ENCODE data around the gene NEK7. TPM values are rescaled to one million over a fixed set of nuclear protein-coding genes. Genes with fewer than 3 reads are reported as not detected.

NEK7 gene
- total and polyA plus RNA-seq, 2 of the 4 experiments (the other 2 are of a cell fraction) = 89.0 to 467 TPM

DNA sequence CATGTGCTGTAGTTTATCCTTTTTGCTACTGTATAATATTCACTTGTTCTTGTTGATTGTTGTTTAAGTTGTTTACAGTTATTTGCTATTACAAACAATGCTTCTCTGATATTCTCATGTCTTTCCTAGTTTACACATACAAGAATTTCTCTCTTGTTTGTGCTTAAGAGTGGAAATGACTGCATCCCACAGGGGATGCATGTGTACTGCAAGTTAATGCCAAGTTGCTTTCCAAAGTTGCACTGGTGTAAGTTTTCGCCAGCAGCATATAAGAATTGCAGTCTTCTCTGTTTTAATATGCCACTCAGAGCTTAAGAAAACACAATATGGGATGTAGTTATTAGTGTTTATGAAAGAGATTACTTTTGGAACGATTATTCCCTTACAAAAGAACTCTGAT is 97.7 kb downstream of the NEK7 start:
- ATAC-seq (ENCODE audit: low read depth) (0 out of 2 replicates have a peak, but pooled peaks have one; percentile 35), DNase-seq (no peak)
- peaks cover 3% of the 10 kb centered on the region; the same call in 1 of the 2 replicates for H4K20me1 ChIP-seq (ENCODE audit: insufficient read depth, low read length)
- H3K56ac ChIP-seq (ENCODE audit: extremely low read depth, insufficient read depth, low read length) = no peak overlapping the region; the same call in 1 of the 2 replicates
- WGBS, 2 experiments (ENCODE audit: extremely low coverage in 2 of 2, insufficient read length in 1 of 2) = no CpG with 5 or more reads among the region's 2 CpGs
- H3K4me1 ChIP-seq (ENCODE audit: control insufficient read depth, insufficient read depth, low read length) = peaks cover 2% of the 10 kb centered on the region; the same call in 1 of the 2 replicates
- H2BK20ac ChIP-seq (ENCODE audit: low read depth, low read length) = no peak overlapping the region
- BruUV-seq (replicated peaks) = no TSS peak
- no peak overlapping the region; the same call in 1 of the 2 replicates for H3K4ac ChIP-seq (ENCODE audit: low read depth, low read length)
- peak overlapping the region; percentile 25 for H2BK5ac ChIP-seq (ENCODE audit: low read depth, low read length, poor library complexity, severe bottlenecking)
- intact Hi-C loops (cut with micrococcal nuclease) (no loop called here), dilution Hi-C loops (cut with HindIII; ENCODE audit: low sequenced_read_pairs, unreplicated experiment) (no loop called here), in situ Hi-C loops (cut with MboI; ENCODE audit: low sequenced_read_pairs) (no loop called here)
- H3K18ac ChIP-seq (ENCODE audit: low read depth, low read length) = peak overlapping the region; percentile 17; the same call in 1 of the 2 replicates
- no peak overlapping the region for H3K9ac ChIP-seq (ENCODE audit: low read depth, low read length)
- ChIA-PET CTCF (interaction anchor here (1.5 kb wide), 1 partner anchor 10 kb away, joined by 6 read pairs; no protein-coding TSS in a partner anchor), POLR2A (ENCODE audit: unreplicated experiment) (no interaction called here)
- no peak overlapping the region for H2BK15ac ChIP-seq (ENCODE audit: low read depth, low read length)
- H3K4me2 ChIP-seq (ENCODE audit: low read depth, low read length) = no peak overlapping the region
- H3K27ac ChIP-seq (ENCODE audit: insufficient read depth, low read length) = no peak overlapping the region
- peaks cover 3% of the 10 kb centered on the region; the same call in 1 of the 2 replicates for H3K9me1 ChIP-seq (ENCODE audit: insufficient read depth, low read length)
- H4K8ac ChIP-seq (ENCODE audit: low read depth in 2 of 2, low read length in 2 of 2) = peak overlapping the region in 1 of 2 experiments; percentile 46; a peak in 1 of 4 replicates
- H2BK120ac ChIP-seq (ENCODE audit: low read depth, low read length) = peak overlapping the region; percentile 32; the same call in 1 of the 2 replicates
- H4K91ac ChIP-seq (ENCODE audit: insufficient read depth, low read depth, low read length) = no peak overlapping the region
- peaks cover 20 to 32% of the 10 kb centered on the region in 2 experiments for H3K79me1 ChIP-seq (ENCODE audit: low read depth in 1 of 2, low read length in 2 of 2)
- H3K23ac ChIP-seq (ENCODE audit: low read depth, low read length) = no peak overlapping the region
- H2AFZ ChIP-seq (replicated peaks; ENCODE audit: low read length, poor library complexity) = no peak overlapping the region
- TF ChIP-seq SMC3 (IDR thresholded peaks at IDR 0.05; ENCODE audit: low read depth, low read length) = no peak
- TF ChIP-seq, protein P1, sequence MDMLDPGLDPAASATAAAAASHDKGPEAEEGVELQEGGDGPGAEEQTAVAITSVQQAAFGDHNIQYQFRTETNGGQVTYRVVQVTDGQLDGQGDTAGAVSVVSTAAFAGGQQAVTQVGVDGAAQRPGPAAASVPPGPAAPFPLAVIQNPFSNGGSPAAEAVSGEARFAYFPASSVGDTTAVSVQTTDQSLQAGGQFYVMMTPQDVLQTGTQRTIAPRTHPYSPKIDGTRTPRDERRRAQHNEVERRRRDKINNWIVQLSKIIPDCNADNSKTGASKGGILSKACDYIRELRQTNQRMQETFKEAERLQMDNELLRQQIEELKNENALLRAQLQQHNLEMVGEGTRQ (IDR thresholded peaks at IDR 0.05; ENCODE audit: low read depth, low read length) = no peak
- TF ChIP-seq ELK1 (IDR thresholded peaks at IDR 0.05; ENCODE audit: borderline replicate concordance, low read depth, low read length) = no peak
- TF ChIP-seq RCOR1 (IDR thresholded peaks at IDR 0.05; ENCODE audit: insufficient replicate concordance, low read length) = no peak
- TF ChIP-seq FOS (IDR thresholded peaks at IDR 0.05; ENCODE audit: low read depth, low read length) = no peak
- no peak for TF ChIP-seq RAD21 (IDR thresholded peaks at IDR 0.05; ENCODE audit: low read length)
- no peak for TF ChIP-seq MAZ (IDR thresholded peaks at IDR 0.05; ENCODE audit: borderline replicate concordance, low read depth, low read length)
- no peak for TF ChIP-seq NFE2L2 (IDR thresholded peaks at IDR 0.05; ENCODE audit: low read depth, low read length)
- no peak for TF ChIP-seq POLR2A (IDR thresholded peaks at IDR 0.05; ENCODE audit: low read depth, low read length)
- TF ChIP-seq, protein P2, sequence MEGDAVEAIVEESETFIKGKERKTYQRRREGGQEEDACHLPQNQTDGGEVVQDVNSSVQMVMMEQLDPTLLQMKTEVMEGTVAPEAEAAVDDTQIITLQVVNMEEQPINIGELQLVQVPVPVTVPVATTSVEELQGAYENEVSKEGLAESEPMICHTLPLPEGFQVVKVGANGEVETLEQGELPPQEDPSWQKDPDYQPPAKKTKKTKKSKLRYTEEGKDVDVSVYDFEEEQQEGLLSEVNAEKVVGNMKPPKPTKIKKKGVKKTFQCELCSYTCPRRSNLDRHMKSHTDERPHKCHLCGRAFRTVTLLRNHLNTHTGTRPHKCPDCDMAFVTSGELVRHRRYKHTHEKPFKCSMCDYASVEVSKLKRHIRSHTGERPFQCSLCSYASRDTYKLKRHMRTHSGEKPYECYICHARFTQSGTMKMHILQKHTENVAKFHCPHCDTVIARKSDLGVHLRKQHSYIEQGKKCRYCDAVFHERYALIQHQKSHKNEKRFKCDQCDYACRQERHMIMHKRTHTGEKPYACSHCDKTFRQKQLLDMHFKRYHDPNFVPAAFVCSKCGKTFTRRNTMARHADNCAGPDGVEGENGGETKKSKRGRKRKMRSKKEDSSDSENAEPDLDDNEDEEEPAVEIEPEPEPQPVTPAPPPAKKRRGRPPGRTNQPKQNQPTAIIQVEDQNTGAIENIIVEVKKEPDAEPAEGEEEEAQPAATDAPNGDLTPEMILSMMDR (conservative IDR thresholded peaks at IDR 0.05; ENCODE audit: low read depth, low read length) = no peak; the same call in 1 of the 2 replicates
- TF ChIP-seq CHD1 (IDR thresholded peaks at IDR 0.05; ENCODE audit: low read depth, low read length) = no peak
- TF ChIP-seq MXI1 (IDR thresholded peaks at IDR 0.05; ENCODE audit: borderline replicate concordance, low read depth, low read length) = no peak
- TF ChIP-seq CEBPB (IDR thresholded peaks at IDR 0.05; ENCODE audit: low read depth, low read length) = no peak
- no peak for TF ChIP-seq RFX5 (IDR thresholded peaks at IDR 0.05; ENCODE audit: low read depth, low read length)
- TF ChIP-seq BHLHE40 (IDR thresholded peaks at IDR 0.05; ENCODE audit: low read depth, low read length) = no peak
- no peak for TF ChIP-seq MAFK (IDR thresholded peaks at IDR 0.05; ENCODE audit: low read depth, low read length)
- H3K9me3 ChIP-seq (ENCODE audit: control insufficient read depth, insufficient read depth, low read length) = no peaks in the 10 kb centered on the region
- no peak overlapping the region for H2AK5ac ChIP-seq (ENCODE audit: low read depth, low read length)
- H3K27me3 ChIP-seq (ENCODE audit: control insufficient read depth, insufficient read depth, low read length) = no peaks in the 10 kb centered on the region
- H2AK9ac ChIP-seq (replicated peaks; ENCODE audit: low read depth, low read length, poor library complexity) = no peak overlapping the region
- H3K4me3 ChIP-seq (ENCODE audit: insufficient read depth, low read depth, low read length) = no peak overlapping the region
- H3K14ac ChIP-seq (replicated peaks; ENCODE audit: low read depth, low read length) = no peak overlapping the region
- H3K36me3 ChIP-seq (ENCODE audit: control insufficient read depth, insufficient read depth, low read length) = no peaks in the 10 kb centered on the region
- H4K5ac ChIP-seq (ENCODE audit: low read depth, low read length) = peak overlapping the region; percentile 1; the same call in 1 of the 2 replicates
